Peyer's patch (tissue), 4 donors: ENCODE results near the gene RPS6KA4.

ENCODE experiments used
- POLR2A ChIP-seq, 2 donors: fragments of 450-650 bp; IDR thresholded peaks; one replicate each; pipeline ENCODE4 v1.5.1; 2017; ENCODE audit warnings: antibody characterized with exemption in 2 of 2, mild to moderate bottlenecking in 2 of 2, moderate library complexity in 2 of 2
- TF ChIP-seq, protein P1 (sequence below), 6 experiments: fragments of 450-650 bp in 4 of 6; fragments of 200-600 bp in 2 of 6; sonication (generic) in 1 of 6; IDR thresholded peaks; one replicate each; pipeline ENCODE4 v1.5.1; 2017 to 2019; ENCODE audit warnings: antibody characterized with exemption in 6 of 6, mild to moderate bottlenecking in 3 of 6, moderate library complexity in 1 of 6

DNA sequence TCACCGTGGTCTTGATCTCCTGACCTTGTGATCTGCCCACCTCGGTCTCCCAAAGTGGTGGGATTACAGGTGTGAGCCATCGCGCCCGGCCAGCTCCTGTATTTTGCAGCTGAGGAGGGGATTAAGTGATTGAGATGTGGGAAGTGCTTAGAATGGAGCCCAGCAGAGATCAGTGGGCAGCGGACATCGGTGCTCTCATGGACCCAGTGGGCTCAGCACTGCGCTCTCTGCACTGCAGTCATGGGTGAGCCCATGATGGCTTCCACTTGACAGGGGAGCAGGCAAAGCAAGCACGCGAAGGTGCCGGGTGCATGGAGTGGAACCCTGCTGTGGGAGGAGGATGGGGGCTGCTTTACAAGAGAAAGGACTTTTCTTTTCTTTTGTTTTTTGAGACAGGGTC, 28.1 kb upstream of the RPS6KA4 start:
- TF ChIP-seq, protein P1, sequence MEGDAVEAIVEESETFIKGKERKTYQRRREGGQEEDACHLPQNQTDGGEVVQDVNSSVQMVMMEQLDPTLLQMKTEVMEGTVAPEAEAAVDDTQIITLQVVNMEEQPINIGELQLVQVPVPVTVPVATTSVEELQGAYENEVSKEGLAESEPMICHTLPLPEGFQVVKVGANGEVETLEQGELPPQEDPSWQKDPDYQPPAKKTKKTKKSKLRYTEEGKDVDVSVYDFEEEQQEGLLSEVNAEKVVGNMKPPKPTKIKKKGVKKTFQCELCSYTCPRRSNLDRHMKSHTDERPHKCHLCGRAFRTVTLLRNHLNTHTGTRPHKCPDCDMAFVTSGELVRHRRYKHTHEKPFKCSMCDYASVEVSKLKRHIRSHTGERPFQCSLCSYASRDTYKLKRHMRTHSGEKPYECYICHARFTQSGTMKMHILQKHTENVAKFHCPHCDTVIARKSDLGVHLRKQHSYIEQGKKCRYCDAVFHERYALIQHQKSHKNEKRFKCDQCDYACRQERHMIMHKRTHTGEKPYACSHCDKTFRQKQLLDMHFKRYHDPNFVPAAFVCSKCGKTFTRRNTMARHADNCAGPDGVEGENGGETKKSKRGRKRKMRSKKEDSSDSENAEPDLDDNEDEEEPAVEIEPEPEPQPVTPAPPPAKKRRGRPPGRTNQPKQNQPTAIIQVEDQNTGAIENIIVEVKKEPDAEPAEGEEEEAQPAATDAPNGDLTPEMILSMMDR (IDR thresholded peaks at IDR 0.05) = no peak
- no peak for TF ChIP-seq POLR2A (IDR thresholded peaks at IDR 0.05)
